HG02852 (cell line): ENCODE data around the gene TSPAN9.
"Not testable (repeated sequence)": the region's sequence is repeated elsewhere in the genome, so short reads cannot be mapped to it uniquely, and the experiment has no call there.

Experiments used
- ATAC-seq: cut with Tn5 transposase; IDR thresholded peaks from one replicate; pipeline ENCODE4 v1.9.1; 2021; ENCODE audit warnings: mild to moderate bottlenecking, moderate library complexity; ENCODE audit not compliant: unreplicated experiment

TSPAN9 gene

DNA sequence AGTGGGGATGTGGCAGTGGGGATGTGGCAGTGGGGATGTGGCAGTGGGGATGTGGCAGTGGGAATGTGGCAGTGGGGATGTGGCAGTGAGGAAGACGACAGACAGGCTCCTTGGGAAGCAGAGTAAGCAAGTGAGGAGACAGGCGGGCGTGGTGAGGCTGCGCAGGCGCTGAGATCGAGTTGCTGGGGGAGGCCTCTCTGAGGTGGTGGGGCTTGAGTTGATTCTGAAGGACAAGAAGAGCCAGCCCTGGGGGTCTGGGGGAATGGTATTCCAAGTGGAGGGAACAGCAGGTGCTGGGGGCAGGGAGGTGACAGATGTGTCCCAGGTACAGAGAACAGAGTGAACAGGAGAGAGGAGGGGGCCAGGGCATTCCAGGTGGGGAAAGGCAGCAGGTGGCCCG lies 33.8 kb upstream of the TSPAN9 start:
- ATAC-seq: no peak

DNA sequence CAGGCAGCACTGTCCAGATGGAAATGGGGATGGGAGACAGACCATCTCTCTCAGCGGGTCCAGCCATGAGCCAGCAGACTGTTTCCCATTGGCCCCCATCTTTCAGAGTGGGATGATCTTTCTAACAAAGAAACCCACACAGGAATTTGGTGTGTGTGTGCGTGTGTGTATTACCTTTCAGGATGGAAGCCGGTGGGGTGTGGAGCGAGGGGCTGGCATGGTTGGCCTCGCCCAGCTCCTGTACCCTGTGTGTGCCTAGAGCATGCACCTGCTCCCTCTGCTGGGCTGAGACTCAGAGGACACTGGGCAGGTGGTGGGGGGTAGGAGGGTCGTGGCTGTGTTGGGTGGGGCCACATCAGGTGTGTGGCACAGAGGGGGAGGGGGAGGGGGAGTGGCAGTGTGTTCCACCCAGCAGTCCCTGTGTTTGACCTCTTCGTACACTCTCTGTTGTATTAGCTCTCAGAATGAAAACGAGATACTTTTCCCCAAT lies 33.0 kb upstream of the TSPAN9 start:
- no peak for ATAC-seq

DNA sequence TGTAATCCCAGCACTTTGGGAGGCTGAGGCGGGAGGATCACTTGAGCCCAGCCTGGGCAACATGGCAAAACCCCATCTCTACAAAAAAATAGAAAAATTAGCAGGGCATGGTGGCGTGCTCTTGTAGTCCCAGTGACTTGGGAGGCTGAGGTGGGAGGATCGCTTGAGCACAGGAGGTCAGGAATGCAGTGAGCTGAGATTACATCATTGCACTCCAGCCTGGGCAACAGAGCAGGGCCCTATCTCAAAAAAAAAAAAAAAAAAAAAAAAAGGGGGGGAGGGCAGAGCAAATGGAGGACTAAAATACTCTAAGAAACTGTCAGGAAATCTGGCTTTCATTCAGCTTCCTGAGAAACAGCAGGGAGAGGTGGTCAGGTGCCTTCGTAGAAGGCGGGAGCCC lies 31.7 kb upstream of the TSPAN9 start:
- ATAC-seq: no peak

DNA sequence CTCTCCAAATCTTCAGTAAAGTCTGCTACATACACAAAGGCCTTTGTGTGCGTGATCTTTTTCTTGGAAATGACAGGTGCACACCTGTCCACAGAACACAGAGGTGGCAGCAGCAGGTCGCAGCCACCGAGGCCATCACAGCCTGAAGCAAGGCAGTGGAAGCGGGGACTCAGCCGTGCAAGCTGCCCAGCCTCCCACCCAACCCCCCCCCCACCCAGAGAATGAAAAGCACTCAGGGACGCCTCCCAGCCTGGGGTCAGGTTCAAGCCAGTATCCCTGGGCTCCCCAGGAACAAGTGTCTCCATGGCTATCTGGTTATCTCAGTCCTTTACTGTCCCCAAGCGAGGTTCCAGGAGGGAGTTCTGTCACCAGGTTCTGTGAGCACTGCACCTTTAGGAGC lies 31.2 kb upstream of the TSPAN9 start:
- ATAC-seq: no peak

DNA sequence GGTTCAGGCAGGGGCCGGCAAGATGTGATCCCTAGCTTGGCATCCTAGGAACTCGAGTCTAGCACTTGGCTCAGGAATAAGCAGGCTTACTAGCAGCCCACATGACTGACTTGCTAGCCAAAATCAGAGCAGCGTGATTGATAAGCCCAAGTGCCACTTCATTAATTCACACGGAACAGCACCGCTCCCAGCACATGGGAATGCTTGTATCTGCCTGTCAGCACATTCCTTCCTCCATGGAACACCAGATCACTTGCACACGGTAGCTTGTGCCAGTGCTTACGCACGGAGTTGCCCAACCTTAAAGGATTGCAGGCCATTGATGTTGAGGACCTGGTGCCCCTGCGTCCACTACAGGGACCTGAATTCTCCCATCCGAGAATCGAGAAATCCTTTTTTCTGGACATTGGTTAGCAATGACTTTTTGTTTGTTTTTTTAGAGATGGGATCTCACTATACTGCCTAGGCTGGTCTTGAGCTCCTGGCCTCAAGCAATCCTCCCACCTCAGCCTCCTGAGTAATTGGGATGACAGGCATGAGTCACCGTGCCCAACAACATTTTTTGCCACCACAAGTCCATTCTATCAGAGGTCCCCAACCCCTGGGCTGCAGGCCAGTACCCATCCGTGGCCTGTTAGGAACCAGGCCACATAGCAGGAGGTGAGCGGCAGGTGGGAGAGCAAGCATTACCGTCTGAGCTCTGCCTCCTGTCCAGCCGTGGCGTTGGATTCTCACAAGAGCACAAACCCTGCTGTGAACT lies 30.6 kb upstream of the TSPAN9 start:
- no peak for ATAC-seq

DNA sequence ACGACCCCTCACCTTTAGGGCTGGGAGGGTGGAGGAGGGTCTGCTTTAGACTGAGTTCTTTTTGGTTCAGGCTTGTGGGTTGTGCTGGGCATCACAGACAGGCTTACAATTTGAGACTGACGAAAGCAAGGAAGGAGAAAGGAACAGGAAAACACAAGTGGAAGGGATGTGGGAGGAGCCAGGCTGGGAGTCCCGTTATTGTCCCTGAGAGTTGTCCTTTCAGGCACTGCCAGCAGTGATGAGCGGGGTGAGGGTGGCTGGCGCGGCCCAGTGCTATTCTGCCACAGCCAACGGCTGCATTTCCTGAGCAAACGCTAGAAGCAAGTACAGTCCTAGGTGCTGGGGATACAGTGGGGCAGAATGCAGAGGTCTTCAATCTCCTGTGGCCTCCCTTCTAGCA lies 29.2 kb upstream of the TSPAN9 start:
- no peak for ATAC-seq

DNA sequence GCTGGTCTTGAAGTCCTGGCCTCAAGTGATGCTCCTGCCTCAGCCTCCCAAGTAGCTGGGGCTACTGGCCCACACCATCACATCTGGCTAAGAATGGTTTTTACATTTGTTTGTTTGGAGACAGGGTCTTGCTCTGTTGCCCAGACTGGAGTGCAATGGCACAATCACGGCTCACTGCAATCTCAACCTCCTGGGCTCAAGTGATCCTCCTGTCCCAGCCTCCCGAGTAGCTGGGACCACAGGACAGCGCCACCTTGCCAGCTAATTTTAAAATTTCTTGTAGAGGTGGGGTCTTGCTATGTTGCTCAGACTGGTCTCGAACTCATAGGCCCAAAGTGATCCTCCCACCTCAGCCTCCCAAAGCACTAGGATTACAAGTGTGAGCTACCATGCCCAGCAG lies 28.6 kb upstream of the TSPAN9 start:
- no peak for ATAC-seq

DNA sequence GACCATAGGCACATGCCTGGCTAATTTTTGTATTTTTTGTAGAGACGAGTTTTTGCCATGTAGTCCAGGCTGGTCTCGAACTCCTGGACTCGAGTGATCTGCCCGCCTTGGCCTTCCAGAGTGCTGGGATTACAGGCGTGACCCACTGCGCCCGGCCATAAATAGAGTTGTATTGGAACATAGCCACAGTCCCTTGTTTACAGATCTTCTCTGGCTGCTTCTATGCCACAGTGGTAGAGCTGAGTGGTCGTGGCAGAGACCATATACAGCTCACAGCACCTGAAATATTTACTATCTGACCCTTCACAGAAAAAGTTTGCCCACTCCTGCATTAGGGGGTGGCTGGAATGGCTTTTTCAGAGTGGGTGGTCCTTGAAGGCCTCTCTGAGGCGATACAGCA lies 28.0 kb upstream of the TSPAN9 start:
- no peak for ATAC-seq

DNA sequence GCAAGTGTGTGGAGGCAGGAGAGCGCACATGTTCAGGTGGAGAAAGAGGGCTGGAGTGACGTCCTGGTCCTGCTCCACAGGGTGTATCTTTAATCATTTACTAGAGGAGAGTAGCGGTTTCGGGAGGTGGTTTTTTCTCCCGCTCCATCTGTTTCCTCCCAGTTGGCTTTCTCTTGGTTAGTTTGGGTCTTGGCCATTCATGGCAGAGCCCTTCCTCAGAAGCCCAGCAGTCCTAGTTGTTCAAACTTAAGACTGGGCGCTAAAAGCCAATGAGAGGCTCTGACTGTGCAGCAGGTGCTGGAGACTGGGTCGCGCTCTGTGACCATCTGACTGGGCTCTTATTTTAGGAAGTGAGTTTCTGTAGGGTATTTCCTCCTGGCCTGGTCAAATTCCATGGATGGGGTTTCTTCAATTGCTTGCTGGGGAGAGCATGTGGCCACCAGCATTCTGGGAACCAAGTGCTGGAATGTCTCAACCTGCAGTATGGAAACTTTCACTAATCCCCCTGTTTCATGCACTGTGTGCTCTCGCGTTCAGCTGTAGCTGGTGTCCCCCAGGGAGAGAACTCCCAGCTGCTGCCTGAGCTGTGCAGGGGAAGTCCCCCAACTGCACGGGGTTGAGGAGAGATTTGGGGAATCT lies 27.4 kb upstream of the TSPAN9 start:
- ATAC-seq: no peak

DNA sequence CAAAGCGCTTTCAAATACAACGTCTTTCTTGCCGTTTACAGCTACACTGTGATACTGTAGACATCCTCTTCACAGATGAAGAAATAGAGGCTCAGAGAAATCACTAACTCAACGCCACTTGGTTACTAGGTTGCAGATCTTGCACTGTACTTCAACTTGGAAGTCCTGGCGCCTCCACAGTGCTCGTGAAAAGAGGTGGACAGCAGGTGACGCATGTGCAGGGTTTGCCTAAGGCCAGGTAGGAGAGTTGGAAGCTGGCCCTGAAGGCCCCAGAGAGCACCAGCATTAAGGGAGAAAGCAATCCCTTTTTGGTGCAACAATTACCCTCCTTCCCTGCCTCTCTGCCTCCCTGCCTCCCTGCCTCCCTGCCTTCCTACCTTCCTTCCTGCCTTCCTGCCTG lies 22.8 kb upstream of the TSPAN9 start:
- ATAC-seq: no peak

DNA sequence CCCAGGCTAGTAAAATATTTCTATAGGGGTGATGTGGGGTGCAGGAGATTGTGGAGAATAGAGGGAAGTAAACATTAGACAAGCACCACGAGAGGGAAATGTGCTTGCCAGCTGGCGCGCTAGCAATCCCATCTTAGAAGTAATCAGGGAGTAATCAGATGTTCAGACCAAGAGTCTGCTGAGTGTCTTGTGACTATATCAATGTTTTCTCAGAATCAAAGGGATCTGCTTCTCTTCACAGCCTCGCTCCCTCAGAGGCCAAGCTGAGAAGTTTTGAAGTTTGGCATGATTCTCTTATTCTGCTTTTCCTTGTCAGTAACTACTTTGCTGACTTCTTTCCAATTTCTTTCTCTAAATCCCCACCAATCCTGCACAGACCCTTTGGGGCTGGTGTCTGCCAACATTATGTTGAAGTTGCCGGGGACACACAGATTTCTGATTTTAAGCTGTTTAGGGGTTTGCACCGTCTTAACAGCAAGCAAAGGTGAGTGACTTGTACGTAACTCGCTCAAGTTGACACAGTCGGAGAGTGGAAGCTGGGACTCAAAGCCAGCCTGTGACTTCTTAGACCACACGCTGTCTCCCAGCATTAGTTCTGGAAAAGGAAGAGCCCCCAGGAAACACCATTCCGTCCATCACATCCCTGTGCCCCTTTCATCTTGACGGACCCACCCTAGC lies 22.0 kb upstream of the TSPAN9 start:
- no peak for ATAC-seq

DNA sequence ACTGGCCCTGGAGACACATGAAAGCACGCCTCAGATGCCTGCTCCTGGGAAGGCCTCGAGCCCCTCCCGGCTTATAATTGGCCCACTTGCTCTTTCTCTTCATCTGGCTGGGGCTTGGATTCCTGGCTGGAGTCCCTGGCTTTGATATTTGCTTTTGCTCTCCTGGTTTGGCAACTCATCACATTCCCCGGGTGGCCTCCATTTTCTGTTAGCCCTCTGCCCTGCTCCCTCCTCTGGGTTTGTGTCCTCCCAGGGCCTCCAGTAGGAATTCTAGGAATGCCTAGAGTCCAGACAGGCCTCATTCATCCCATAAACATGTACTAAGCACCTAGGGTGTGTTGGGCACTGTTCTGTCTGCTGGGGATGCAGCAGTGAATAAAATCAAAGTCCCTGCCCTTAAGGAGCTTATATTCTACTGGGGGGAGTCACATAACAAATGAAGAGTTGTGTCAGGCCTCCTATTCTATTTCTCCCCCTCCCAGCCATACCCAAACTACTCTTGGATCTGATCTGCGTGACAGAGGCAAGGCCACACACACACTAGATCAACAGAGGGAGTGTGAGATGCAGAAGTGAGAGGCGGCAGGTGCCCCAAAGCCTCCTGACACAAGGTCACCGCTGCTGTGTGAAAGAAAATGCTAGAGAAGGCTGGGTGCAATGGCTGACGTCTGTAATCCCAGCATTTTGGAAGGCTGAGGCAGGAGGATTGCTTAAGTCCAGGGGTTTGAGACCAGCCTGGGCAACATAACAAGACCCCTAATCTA lies 21.3 kb upstream of the TSPAN9 start:
- ATAC-seq: no peak

DNA sequence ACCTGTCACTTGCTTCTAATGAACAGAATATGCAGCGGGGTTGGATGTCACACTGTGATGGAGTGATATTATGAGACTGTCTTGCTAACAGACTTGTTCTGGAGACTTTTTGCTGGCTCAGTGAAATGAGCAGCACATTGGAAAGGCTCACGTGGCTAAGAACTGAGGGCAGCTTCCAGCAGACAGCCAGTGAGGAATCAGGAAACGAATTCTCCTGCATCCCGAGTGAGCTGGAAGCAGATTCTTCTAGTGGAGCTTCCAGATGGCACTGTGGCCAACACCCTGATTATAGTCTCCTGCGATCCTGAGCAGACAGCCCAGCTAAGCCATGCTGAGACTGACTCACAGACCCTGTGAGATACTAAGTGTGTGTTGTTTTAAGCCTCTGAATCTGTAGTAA lies 16.1 kb upstream of the TSPAN9 start:
- ATAC-seq: no peak

DNA sequence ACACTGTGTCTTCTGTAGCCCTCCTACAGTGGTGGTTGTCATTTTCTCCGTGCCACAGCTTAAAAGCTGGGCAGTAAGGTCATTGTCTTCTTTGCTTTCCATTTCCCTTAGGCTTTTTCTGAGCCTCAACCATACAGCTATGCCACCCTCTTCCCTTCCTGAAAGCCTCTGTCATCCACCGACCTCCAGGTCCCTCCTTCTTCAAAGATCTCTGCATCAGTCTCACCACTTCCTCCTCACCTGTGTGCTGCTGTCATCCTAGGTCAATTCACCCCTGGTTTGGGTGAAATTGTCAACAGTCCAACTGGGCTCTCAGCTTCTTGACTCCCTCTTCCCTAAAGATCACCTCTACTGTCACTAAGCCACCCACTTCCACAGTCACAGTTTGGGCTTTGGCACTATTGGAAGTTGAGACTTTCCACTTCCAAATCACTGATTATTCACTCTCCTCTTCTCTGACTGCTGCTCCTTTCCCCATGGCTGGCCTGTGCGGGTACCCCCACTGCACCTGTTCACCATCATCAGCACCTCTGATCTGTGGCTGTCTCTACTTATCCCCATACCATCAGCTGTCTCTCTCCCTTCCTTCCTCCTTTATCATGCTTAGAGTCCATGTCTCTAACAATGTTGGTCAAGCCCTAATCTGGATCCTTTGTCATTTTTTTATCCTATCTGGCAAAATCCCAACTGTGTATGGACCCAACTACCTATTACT lies 15.5 kb upstream of the TSPAN9 start:
- ATAC-seq: no peak

DNA sequence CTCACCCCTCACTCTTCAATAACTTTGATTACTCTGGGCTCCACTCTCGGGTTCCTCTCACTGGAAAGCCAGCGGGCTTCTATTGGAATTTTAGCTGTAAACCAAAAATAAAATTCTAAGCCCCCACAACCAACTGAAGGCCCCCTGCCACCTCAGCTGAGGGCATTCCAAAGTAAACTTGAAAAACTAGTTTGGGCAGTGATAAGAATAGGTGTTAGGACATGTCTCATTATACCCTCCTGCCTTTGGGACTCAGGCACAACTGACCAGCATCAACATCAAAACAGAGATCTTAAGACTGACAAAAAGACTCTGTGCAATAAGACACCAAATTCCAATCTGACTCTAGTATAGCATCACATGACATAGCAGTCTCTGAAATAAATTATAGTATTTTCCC lies 11.9 kb upstream of the TSPAN9 start:
- no peak for ATAC-seq

DNA sequence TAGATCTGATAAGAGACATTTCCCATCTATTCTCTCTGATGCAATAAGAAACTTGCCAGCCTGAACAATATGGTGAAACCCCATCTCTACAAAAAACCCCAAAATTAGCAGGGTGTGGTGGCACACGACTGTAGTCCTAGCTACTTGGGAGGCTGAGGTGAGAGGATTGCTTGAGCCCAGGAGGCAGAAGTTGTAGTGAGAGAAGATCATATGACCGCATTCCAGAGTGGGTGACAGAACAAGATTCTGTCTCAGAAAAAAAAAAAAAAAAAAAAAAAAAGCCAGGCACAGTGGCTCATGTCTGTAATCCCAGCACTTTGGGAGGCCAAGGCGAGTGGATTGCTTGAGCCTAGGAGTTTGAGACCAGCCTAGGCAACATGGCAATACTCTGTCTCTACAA lies 11.3 kb upstream of the TSPAN9 start:
- ATAC-seq: not testable (repeated sequence)

DNA sequence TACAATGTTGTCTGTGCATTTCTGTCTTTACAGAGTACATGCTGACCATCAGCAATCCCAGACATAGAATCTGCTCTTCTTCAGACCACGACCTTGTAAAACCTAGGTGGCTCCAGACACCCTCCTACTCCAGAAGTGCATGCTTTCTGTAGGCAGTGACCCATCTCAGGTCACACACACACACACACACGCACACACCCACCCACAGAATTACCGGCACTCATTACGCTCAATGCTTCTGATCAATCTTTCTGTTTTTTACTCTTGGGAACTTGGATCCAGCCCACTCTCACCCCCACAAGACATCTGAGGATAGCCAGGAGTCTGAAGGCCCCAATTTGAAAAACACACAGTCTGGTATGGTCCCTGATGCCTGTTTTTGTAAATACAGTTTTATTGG lies 7.5 kb upstream of the TSPAN9 start:
- no peak for ATAC-seq

DNA sequence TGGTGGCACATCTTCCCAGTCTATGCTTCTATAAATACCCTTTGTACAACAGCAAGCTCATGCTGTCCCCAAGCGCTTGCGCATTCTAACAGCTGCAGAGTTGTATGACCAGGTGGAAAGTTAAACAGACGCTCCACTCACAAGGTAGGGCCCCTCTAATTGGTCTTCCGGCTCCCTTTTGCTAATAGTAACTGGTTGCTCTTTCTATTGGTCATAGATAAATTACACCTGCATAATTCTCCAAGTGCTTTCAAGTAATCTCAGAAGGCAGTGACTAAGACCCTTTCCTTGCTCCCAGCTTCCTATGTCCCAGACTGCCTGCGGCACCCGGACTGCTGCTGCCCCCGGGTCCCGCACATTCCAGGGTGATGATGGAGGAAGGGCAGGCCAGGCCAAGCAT lies 6.1 kb upstream of the TSPAN9 start:
- no peak for ATAC-seq

DNA sequence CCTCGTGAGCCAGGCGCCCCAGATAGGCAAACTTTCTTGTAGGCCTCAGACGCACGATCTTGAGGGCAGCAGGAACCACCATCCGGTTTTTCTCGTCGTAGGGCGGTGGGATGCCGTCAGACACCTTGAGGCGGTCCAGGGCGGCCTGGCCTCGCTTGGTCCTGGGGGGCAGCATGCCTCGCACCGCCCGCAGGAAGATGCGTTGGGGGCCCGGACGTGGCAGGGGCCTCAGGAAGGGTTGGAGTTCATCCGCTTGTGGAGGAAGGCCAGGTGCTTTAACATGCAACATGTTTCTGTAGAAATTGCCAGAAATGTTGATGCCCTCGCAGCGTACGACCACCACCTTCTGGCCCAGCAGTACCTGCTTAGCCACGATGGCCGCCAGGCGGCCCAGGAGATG lies 5.5 kb upstream of the TSPAN9 start:
- ATAC-seq: no peak

DNA sequence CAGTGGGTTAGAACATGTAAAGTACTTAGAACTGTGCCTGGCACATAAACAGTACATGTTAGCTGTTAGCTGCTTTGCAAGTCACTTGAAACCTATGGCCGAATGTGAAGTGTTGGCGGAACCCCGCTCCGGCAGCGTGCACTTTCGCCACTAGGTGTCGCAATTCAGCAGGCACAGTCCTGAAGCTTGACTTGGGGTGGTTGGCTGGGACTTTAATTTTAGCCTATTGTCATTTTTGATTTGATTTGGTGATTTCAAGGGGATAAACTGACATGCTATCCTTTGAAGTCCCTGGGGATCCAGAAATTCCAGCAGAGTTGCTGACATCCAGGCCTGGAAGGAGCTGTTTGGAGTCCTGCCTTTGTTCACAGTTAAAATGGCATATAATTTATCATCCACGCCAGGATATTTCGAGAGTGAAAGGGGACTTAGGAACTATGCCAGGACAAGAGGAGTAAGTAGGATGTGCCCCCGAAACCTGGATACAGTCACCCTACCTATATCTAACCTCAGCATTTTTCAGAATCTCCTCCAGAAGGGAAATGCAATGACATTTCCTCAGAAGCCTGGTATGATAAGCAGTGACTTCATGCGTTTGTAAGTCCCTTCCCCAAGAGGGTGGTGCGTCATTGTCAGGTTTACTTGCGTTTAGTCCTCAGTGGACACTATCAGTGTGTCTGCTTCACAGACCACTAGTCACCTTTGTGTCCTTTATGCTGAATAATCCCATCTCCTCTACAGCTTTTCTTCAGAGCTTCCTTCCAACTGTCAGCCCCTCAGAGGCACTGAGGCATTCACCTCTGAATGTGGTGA lies 3.5 kb upstream of the TSPAN9 start:
- ATAC-seq: no peak
